ENCODE measurements around the gene CD300LF.

- TF ChIP-seq POLR2AphosphoS5 (IDR thresholded peaks at IDR 0.05; ENCODE audit: low read depth, low read length) (no peak), TAF1 (IDR thresholded peaks at IDR 0.05; ENCODE audit: borderline replicate concordance, insufficient read depth, low read length) (no peak), REST (IDR thresholded peaks at IDR 0.05; ENCODE audit: insufficient read depth in 1 of 2, low read depth in 2 of 2, low read length in 2 of 2) (no peak)
Observed at GRCh38 chr17:74750039-74750326, 37.3 kb upstream of the CD300LF start.
